GM12875 (cell line): ENCODE data around the gene DSCAML1.
A peak's percentile ranks its signal among the peaks of the same experiment; 100 is the strongest.

Source experiments
- H3K4me3 ChIP-seq: one replicate; pipeline ENCODE4 v1.5.1; 2011; ENCODE audit warnings: low read depth, low read length, control low read depth
- CTCF ChIP-seq: IDR thresholded peaks from 2 replicates; pipeline ENCODE4 v1.5.1; 2011; ENCODE audit warnings: low read depth, mild to moderate bottlenecking, control low read depth, inconsistent platforms, low read length, moderate library complexity, borderline replicate concordance; ENCODE audit not compliant: insufficient read depth

The DSCAML1 gene

GRCh38 chr11:117807482-117808327 is 10.7 kb upstream of the DSCAML1 start:
- TF ChIP-seq CTCF: peak; percentile 80
- no peak overlapping the region for H3K4me3 ChIP-seq

- no peak overlapping the region for H3K4me3 ChIP-seq
- no peak for TF ChIP-seq CTCF
These were observed 9.8 kb upstream of the DSCAML1 start for GRCh38 chr11:117806846-117807245.

- H3K4me3 ChIP-seq: no peak overlapping the region
- TF ChIP-seq CTCF: no peak
These were observed 8.0 kb upstream of the DSCAML1 start for GRCh38 chr11:117805045-117805444.

- no peak for TF ChIP-seq CTCF
- no peak overlapping the region for H3K4me3 ChIP-seq
These were observed 6.9 kb upstream of the DSCAML1 start for GRCh38 chr11:117803896-117804295.

GRCh38 chr11:117799634-117800033 is 2.6 kb upstream of the DSCAML1 start:
- TF ChIP-seq CTCF: no peak
- H3K4me3 ChIP-seq: no peak overlapping the region

- H3K4me3 ChIP-seq: no peak overlapping the region
- TF ChIP-seq CTCF: no peak
These were observed 552 bp downstream of the DSCAML1 start for GRCh38 chr11:117796456-117796871.
